Measurements from ENCODE around the gene PLEKHB1. TPM values are rescaled to one million over a fixed set of nuclear protein-coding genes. Genes with fewer than 3 reads are reported as not detected.

PLEKHB1 gene
- total RNA-seq, 1 experiment from 2014 or later, result 12.7 TPM

DNA sequence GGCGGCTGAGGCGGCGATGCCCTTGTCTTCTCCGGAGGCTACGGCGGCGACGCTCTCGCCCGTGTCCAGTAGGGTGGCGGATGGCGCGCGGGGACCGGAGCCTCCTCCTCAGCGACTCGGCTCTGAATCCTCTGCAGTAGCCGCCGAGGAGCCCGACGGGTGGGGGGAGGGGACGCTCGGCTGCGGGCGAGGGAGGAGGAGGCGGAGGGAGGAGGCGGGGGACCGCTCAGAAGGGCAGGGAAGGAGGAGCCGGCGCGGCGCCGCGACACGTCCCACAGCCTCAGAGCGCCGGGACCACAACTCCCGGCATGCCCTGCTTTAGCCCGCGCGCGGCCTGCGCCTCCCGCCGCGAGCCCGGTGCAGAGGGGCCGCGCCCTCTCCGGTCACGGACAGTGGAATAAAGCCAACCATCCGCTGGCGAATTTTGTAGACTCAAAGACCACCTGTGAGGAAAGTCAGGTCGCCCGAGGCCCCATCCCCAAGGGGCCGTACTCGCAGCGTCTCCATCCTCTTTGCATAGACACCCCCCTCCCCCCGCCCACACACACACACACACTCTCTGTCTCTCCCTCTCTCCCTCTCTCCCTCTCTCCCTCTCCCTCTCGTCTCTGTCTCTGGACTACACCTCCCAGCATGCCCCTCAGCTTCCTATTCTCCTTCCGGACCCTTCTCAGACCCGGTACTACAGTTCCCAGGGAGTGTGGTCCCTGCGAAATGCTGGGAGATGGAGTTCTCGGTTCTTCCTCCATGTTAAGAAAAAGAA is 48.2 kb upstream of the PLEKHB1 start, which contains the start of gene FAM168A:
TSS of gene FAM168A (minus strand) at position 157 of the 763 bp plus-strand sequence. CDS start 129,638 bp downstream, outside the sequence.
- Histone ChIP-seq H3K4me3 (ENCODE audit: low read depth, low read length) (peak within 1 kb of the TSS; percentile 88), H3K36me3 (ENCODE audit: control insufficient read depth, insufficient read depth, low read length) (no peaks in the 10 kb centered on the region), H3K9me3 (no peaks in the 10 kb centered on the region), H3K4me1 (0 out of 2 replicates have a peak, but pooled peaks cover 5% of the 10 kb centered on the region), H3K27me3 (replicated peaks; ENCODE audit: control insufficient read depth, insufficient read depth, low read length) (no peaks in the 10 kb centered on the region)
- ChIA-PET POLR2A (interaction anchor here (0.5 to 0.7 kb wide), 5 partner anchors 15 to 291 kb away, joined by 3 to 8 read pairs (median 4); partner anchors contain the start of gene RAB6A), CTCF (interaction anchor here (0.6 to 1.6 kb wide), 10 partner anchors 12 to 1084 kb away, joined by 3 to 16 read pairs (median 4); partner anchors contain the start of genes ARHGEF17 and RAB6A)
- BruUV-seq (replicated peaks), result no TSS peak
- peak within 1 kb of the TSS; percentile 87 for H3K4me3 Mint-ChIP-seq (ENCODE audit: unreplicated experiment)
- H3K36me3 Mint-ChIP-seq (ENCODE audit: insufficient read depth, unreplicated experiment), result no peaks in the 10 kb centered on the region
- TF ChIP-seq, protein P1, sequence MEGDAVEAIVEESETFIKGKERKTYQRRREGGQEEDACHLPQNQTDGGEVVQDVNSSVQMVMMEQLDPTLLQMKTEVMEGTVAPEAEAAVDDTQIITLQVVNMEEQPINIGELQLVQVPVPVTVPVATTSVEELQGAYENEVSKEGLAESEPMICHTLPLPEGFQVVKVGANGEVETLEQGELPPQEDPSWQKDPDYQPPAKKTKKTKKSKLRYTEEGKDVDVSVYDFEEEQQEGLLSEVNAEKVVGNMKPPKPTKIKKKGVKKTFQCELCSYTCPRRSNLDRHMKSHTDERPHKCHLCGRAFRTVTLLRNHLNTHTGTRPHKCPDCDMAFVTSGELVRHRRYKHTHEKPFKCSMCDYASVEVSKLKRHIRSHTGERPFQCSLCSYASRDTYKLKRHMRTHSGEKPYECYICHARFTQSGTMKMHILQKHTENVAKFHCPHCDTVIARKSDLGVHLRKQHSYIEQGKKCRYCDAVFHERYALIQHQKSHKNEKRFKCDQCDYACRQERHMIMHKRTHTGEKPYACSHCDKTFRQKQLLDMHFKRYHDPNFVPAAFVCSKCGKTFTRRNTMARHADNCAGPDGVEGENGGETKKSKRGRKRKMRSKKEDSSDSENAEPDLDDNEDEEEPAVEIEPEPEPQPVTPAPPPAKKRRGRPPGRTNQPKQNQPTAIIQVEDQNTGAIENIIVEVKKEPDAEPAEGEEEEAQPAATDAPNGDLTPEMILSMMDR (IDR thresholded peaks at IDR 0.05; ENCODE audit: insufficient read depth in 1 of 2, low read depth in 1 of 2, low read length in 1 of 2, severe bottlenecking in 1 of 2, unreplicated experiment in 1 of 2), result peak; percentile 46 to 53
- no peaks in the 10 kb centered on the region for H3K9me3 Mint-ChIP-seq (ENCODE audit: unreplicated experiment)
- H3K27ac Mint-ChIP-seq (ENCODE audit: unreplicated experiment), result peak within 1 kb of the TSS; percentile 74
- no peaks in the 10 kb centered on the region for H3K27me3 Mint-ChIP-seq (ENCODE audit: insufficient read depth, unreplicated experiment)
- peak; percentile 98 to 99 for DNase-seq
- H3K4me1 Mint-ChIP-seq (ENCODE audit: low read depth, unreplicated experiment), result peaks cover 20% of the 10 kb centered on the region
- intact Hi-C loops (cut with micrococcal nuclease; ENCODE audit: unreplicated experiment), result loop anchor here (1.0 to 10.0 kb wide), 7 partner anchors 27 to 278 kb away; partner anchors contain the start of genes COA4 and PAAF1

DNA sequence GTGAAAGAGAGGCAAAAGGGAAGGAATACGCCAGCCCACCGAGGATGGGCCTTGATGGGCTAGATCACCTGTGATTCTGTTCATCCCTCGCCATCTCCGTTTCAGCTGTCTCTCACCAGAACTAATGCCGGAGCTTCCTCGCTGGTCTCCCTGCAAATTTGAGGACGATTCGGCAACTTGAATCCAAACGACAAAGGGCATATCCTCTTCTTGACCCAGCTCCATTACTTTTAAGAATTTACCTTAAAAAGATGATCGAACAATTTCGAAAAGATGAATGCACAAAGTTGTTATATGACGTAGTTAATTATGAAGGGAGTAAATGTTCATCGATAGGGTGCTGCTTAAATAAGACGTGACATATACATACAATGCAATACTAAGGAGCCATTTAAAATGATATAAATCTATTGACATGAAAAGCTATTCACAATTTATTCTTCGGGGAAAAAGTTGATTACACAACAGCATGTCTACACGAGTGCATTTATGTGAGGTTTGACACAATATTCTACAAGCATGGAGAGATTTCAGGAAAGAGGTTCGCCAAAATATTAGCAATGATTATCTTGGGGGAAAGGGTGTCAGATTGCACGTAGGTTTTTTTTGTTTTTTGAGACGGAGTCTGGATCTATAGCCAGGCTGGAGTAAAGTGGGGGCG is 47.5 kb upstream of the PLEKHB1 start:
- H3K4me1 ChIP-seq, result 0 out of 2 replicates have a peak, but pooled peaks cover 5% of the 10 kb centered on the region
- Mint-ChIP-seq H3K4me1 (ENCODE audit: low read depth, unreplicated experiment) (peaks cover 20% of the 10 kb centered on the region), H3K27me3 (ENCODE audit: insufficient read depth, unreplicated experiment) (no peaks in the 10 kb centered on the region), H3K36me3 (ENCODE audit: insufficient read depth, unreplicated experiment) (no peaks in the 10 kb centered on the region), H3K4me3 (ENCODE audit: unreplicated experiment) (peak overlapping the region; percentile 87), H3K27ac (ENCODE audit: unreplicated experiment) (peak overlapping the region; percentile 74), H3K9me3 (ENCODE audit: unreplicated experiment) (no peaks in the 10 kb centered on the region)
- no peaks in the 10 kb centered on the region for H3K36me3 ChIP-seq (ENCODE audit: control insufficient read depth, insufficient read depth, low read length)
- BruUV-seq (replicated peaks), result TSS peak; percentile 94
- DNase-seq, result no peak
- peak overlapping the region; percentile 88 for H3K4me3 ChIP-seq (ENCODE audit: low read depth, low read length)
- no peaks in the 10 kb centered on the region for H3K27me3 ChIP-seq (replicated peaks; ENCODE audit: control insufficient read depth, insufficient read depth, low read length)
- TF ChIP-seq, protein P1 (IDR thresholded peaks at IDR 0.05; ENCODE audit: insufficient read depth in 1 of 2, low read depth in 1 of 2, low read length in 1 of 2, severe bottlenecking in 1 of 2, unreplicated experiment in 1 of 2), result no peak
- no peaks in the 10 kb centered on the region for H3K9me3 ChIP-seq
- CTCF ChIA-PET, result interaction anchor here (0.6 to 1.6 kb wide), 9 partner anchors 11 to 1083 kb away, joined by 3 to 16 read pairs (median 4); partner anchors contain the start of genes ARHGEF17 and RAB6A
- POLR2A ChIA-PET, result interaction anchor here (0.7 kb wide), 1 partner anchor 162 kb away, joined by 4 read pairs; the partner anchor contains the start of gene RAB6A
- intact Hi-C loops (cut with micrococcal nuclease; ENCODE audit: unreplicated experiment), result loop anchor here (1.0 to 10.0 kb wide), 7 partner anchors 26 to 277 kb away; partner anchors contain the start of genes COA4 and PAAF1

DNA sequence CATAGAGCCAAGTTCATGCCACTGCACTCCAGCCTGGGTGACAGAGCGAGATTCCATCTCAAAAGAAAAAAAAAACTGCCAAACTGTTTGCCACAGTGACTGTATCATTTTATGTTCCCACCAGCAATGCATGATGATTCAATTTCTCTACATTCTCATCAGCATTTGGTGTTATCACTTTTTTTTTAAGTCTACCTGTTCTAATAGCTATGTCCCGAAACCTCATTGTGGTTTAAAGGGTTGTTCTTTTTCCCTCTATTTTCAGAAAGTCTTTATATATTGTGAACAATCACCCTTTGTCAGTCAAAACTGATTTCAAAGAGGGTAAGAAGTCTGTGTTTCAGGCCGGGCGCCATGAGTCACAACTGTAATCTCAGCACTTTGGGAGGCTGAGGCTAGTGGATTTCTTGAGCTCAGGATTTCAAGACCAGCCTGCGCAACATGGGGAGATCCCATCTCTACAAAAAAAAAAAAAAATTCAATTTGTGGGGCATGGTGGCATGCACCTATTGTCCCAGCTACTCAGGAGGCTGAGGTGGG is 33.7 kb upstream of the PLEKHB1 start:
- H3K4me3 Mint-ChIP-seq (ENCODE audit: unreplicated experiment), result no peak overlapping the region

More for the DNA sequence above, 33.7 kb upstream of the PLEKHB1 start:
- Histone ChIP-seq H3K4me3 (ENCODE audit: low read depth, low read length) (no peak overlapping the region), H3K9me3 (peaks cover 6% of the 10 kb centered on the region), H3K36me3 (ENCODE audit: control insufficient read depth, insufficient read depth, low read length) (no peaks in the 10 kb centered on the region), H3K4me1 (no peaks in the 10 kb centered on the region), H3K27me3 (replicated peaks; ENCODE audit: control insufficient read depth, insufficient read depth, low read length) (no peaks in the 10 kb centered on the region)
- H3K27ac Mint-ChIP-seq (ENCODE audit: unreplicated experiment), result no peak overlapping the region
- no peaks in the 10 kb centered on the region for H3K36me3 Mint-ChIP-seq (ENCODE audit: insufficient read depth, unreplicated experiment)
- intact Hi-C loops (cut with micrococcal nuclease; ENCODE audit: unreplicated experiment), result no loop called here
- H3K4me1 Mint-ChIP-seq (ENCODE audit: low read depth, unreplicated experiment), result no peaks in the 10 kb centered on the region
- ChIA-PET POLR2A (interaction anchor here (0.7 kb wide), 2 partner anchors 14 to 42 kb away, joined by 3 read pairs; partner anchors contain the start of gene FAM168A), CTCF (interaction anchor here (0.8 kb wide), 1 partner anchor 13 kb away, joined by 3 read pairs; no protein-coding TSS in a partner anchor)
- DNase-seq, result no peak
- TF ChIP-seq, protein P1 (IDR thresholded peaks at IDR 0.05; ENCODE audit: insufficient read depth in 1 of 2, low read depth in 1 of 2, low read length in 1 of 2, severe bottlenecking in 1 of 2, unreplicated experiment in 1 of 2), result no peak
- H3K27me3 Mint-ChIP-seq (ENCODE audit: insufficient read depth, unreplicated experiment), result no peaks in the 10 kb centered on the region
- no TSS peak for BruUV-seq (replicated peaks)
- H3K9me3 Mint-ChIP-seq (ENCODE audit: unreplicated experiment), result no peaks in the 10 kb centered on the region
